ENCODE measurements around the gene ZNF90. TPM values are rescaled to one million over a fixed set of nuclear protein-coding genes. Genes with fewer than 3 reads are reported as not detected.

Gene ZNF90
- total and polyA plus RNA-seq, 10 of the 15 experiments (the other 5 are each of a cell fraction or from before 2014, with no cell fraction given): 0.06 to 1.3 (median 0.18) TPM; not detected in 1

- DNase-seq (ENCODE audit: low read depth, low spot score) (no peak), ATAC-seq (no peak), FAIRE-seq (no peak)
- Histone ChIP-seq H3K4me1 (ENCODE audit: control insufficient read depth, insufficient read depth, low read length) (no peaks in the 10 kb centered on the region), H3K27me3 (replicated peaks in 1 of 2; ENCODE audit: control insufficient read depth in 2 of 2, insufficient read depth in 2 of 2, low read length in 1 of 2) (no peaks in the 10 kb centered on the region), H2AFZ (ENCODE audit: control insufficient read depth, low read depth, low read length) (no peak overlapping the region), H3K79me2 (ENCODE audit: control insufficient read depth, insufficient read depth, low read length) (no peaks in the 10 kb centered on the region), H3K4me3 (no peak overlapping the region), H3K4me2 (ENCODE audit: control insufficient read depth, insufficient read depth) (no peak overlapping the region), H3K36me3 (ENCODE audit: control insufficient read depth in 2 of 2, insufficient read depth in 2 of 2, low read length in 1 of 2) (no peaks in the 10 kb centered on the region), H3K9me3 (replicated peaks; ENCODE audit: control insufficient read depth, insufficient read depth, low read length) (no peaks in the 10 kb centered on the region; the same call in 2 of the 3 replicates), H4K20me1 (ENCODE audit: control insufficient read depth, insufficient read depth) (no peaks in the 10 kb centered on the region), H3K27ac (ENCODE audit: control insufficient read depth, insufficient read depth) (no peak overlapping the region), H3K9ac (ENCODE audit: control insufficient read depth, insufficient read depth, low read length) (no peak overlapping the region)
- in situ Hi-C loops (cut with MboI) (no loop called here), intact Hi-C loops (cut with micrococcal nuclease; ENCODE audit: unreplicated experiment) (no loop called here)
- no TSS peak for BruUV-seq (replicated peaks)
- WGBS (ENCODE audit: insufficient coverage, insufficient replicate concordance, low lambda C conversion rate, missing lambda C conversion rate): 36% methylated on average over 4 of the region's 4 CpGs
- RAD21 ChIA-PET (ENCODE audit: unreplicated experiment): no interaction called here
- SMC1A ChIA-PET (ENCODE audit: uncharacterized antibody, unreplicated experiment): no interaction called here
- POLR2A ChIA-PET: no interaction called here
- CTCF ChIA-PET: no interaction called here
- TF ChIP-seq ZBTB11 (CRISPR knock-in tag; IDR thresholded peaks at IDR 0.05): no peak
- TF ChIP-seq RBBP5 (conservative IDR thresholded peaks at IDR 0.05): no peak
- no peak for TF ChIP-seq POLR2A (IDR thresholded peaks at IDR 0.05; ENCODE audit: low read depth, low read length)
- no peak for TF ChIP-seq CREM (IDR thresholded peaks at IDR 0.05; ENCODE audit: low read depth)
- TF ChIP-seq NR2F1 (conservative IDR thresholded peaks at IDR 0.05): no peak
- no peak for TF ChIP-seq TCF3 (IDR thresholded peaks at IDR 0.05; ENCODE audit: borderline replicate concordance, insufficient read depth, low read depth, low read length)
- TF ChIP-seq NBN (IDR thresholded peaks at IDR 0.05): no peak
- no peak for TF ChIP-seq NFYB (IDR thresholded peaks at IDR 0.05; ENCODE audit: insufficient read depth, low read depth, low read length)
- TF ChIP-seq ZBED1 (IDR thresholded peaks at IDR 0.05; ENCODE audit: borderline replicate concordance): no peak
- no peak for TF ChIP-seq RAD51 (IDR thresholded peaks at IDR 0.05)
- TF ChIP-seq ETV6 (conservative IDR thresholded peaks at IDR 0.05 in 1 of 2, IDR thresholded peaks at IDR 0.05 in 1 of 2; ENCODE audit: borderline replicate concordance in 1 of 2, low read depth in 1 of 2): no peak
- no peak for TF ChIP-seq CREB1 (IDR thresholded peaks at IDR 0.05; ENCODE audit: low read depth)
- TF ChIP-seq SP1 (IDR thresholded peaks at IDR 0.05; ENCODE audit: low read depth, low read length): no peak
- TF ChIP-seq TAF1 (IDR thresholded peaks at IDR 0.05; ENCODE audit: borderline replicate concordance, low read depth, low read length): no peak
- no peak for TF ChIP-seq SUPT20H (IDR thresholded peaks at IDR 0.05; ENCODE audit: borderline replicate concordance, control insufficient read depth, low read depth, low read length)
- no peak for TF ChIP-seq STAT1 (conservative IDR thresholded peaks at IDR 0.05)
These were observed 76.8 kb downstream of the ZNF90 start for GRCh38 chr19:20154636-20155035.

Data from GM12878 (cell line).